HepG2 (cell line): ENCODE data around the gene TRAPPC1. TPM values are rescaled to one million over a fixed set of nuclear protein-coding genes. Genes with fewer than 3 reads are reported as not detected.

Experiments
- CHD4 ChIP-seq: fragments of 200-600 bp; sonication (generic); IDR thresholded peaks from 2 replicates; pipeline ENCODE4 v1.7.0; 2017; ENCODE audit warnings: mild to moderate bottlenecking, low read length, borderline replicate concordance
- CTCF ChIP-seq: sonication (generic); formaldehyde crosslinking; IDR thresholded peaks from 2 replicates; pipeline ENCODE4 v1.5.0; 2020; ENCODE audit warnings: mild to moderate bottlenecking, missing genetic modification reagents, moderate library complexity
- FUBP1 ChIP-seq: sonication (generic); formaldehyde crosslinking; IDR thresholded peaks from 2 replicates; pipeline ENCODE4 v1.5.1; 2020; ENCODE audit warnings: missing genetic modification reagents, mild to moderate bottlenecking, borderline replicate concordance
- GZF1 ChIP-seq: sonication (generic); formaldehyde crosslinking; IDR thresholded peaks from 2 replicates; pipeline ENCODE4 v1.5.1; 2020; ENCODE audit warnings: mild to moderate bottlenecking, missing genetic modification reagents
- HOXA3 ChIP-seq: sonication (generic); formaldehyde crosslinking; IDR thresholded peaks from 2 replicates; pipeline ENCODE4 v1.5.0; 2020; ENCODE audit warnings: missing genetic modification reagents
- IRF2 ChIP-seq: IDR thresholded peaks from 2 replicates; pipeline ENCODE4 v1.6.1; 2018; ENCODE audit warnings: missing genetic modification reagents, missing compliant biosample characterization
- MAFK ChIP-seq, 2 experiments: IDR thresholded peaks in 1 of 2; conservative IDR thresholded peaks in 1 of 2; 2 replicates each; pipeline ENCODE4 v1.6.1; 2011; ENCODE audit warnings: improper control_type of control experiment in 2 of 2, low read length in 2 of 2
- MTF1 ChIP-seq: sonication (generic); formaldehyde crosslinking; IDR thresholded peaks from 2 replicates; pipeline ENCODE4 v1.5.0; 2020; ENCODE audit warnings: missing genetic modification reagents
- SIN3A ChIP-seq: IDR thresholded peaks from 2 replicates; pipeline ENCODE4 v1.6.1; 2011; ENCODE audit warnings: low read depth, mild to moderate bottlenecking, control low read depth, low read length, borderline replicate concordance
- TEAD2 ChIP-seq: sonication (generic); formaldehyde crosslinking; IDR thresholded peaks from 2 replicates; pipeline ENCODE4 v1.9.0; 2021; ENCODE audit warnings: missing genetic modification reagents
- ZNF281 ChIP-seq: sonication (generic); formaldehyde crosslinking; IDR thresholded peaks from 2 replicates; pipeline ENCODE4 v1.4.0; 2020; ENCODE audit warnings: missing genetic modification reagents, borderline replicate concordance
- ZNF556 ChIP-seq: sonication (generic); formaldehyde crosslinking; IDR thresholded peaks from 2 replicates; pipeline ENCODE4 v1.4.0; 2020; ENCODE audit warnings: mild to moderate bottlenecking, missing genetic modification reagents, borderline replicate concordance
- ZNF562 ChIP-seq: sonication (generic); formaldehyde crosslinking; IDR thresholded peaks from 2 replicates; pipeline ENCODE4 v1.8.0; 2022; ENCODE audit warnings: missing genetic modification reagents, borderline replicate concordance
- ZNF576 ChIP-seq: sonication (generic); formaldehyde crosslinking; IDR thresholded peaks from 2 replicates; pipeline ENCODE4 v1.4.0; 2020; ENCODE audit warnings: mild to moderate bottlenecking, missing genetic modification reagents
- ZSCAN31 ChIP-seq: sonication (generic); formaldehyde crosslinking; IDR thresholded peaks from 2 replicates; pipeline ENCODE4 v1.5.0; 2020; ENCODE audit warnings: low read depth, mild to moderate bottlenecking, missing genetic modification reagents
- polyA plus RNA-seq, 8 experiments: library from polyadenylated mRNA; depleted of rRNA in 3 of 8; stranded (reverse) in 7 of 8; unstranded in 1 of 8; fragments of >200 nt; fragmentation: Illumina TruSeq in 4 of 8; extraction: Trizol in 4 of 8; gene quantifications; 2 replicates each; pipeline versions ENCODE4 v1.2.1 to v1.2.3, GENCODE V29; 2011 to 2016; ENCODE audit warnings: low read depth in 4 of 8, missing spikeins in 1 of 8, mixed read lengths in 1 of 8; ENCODE audit not compliant: insufficient read depth in 1 of 8
- total RNA-seq, 5 experiments: library from RNA; depleted of rRNA; stranded (reverse); fragments of >200 nt; fragmentation: Illumina TruSeq; extraction: Trizol; gene quantifications; 2 replicates each; pipeline ENCODE4 v1.2.3, GENCODE V29; 2016; ENCODE audit warnings: low read depth in 1 of 5
- TF ChIP-seq, protein P1 (sequence below): fragments of 450-650 bp; IDR thresholded peaks from 2 replicates; pipeline ENCODE4 v1.6.1; 2017; ENCODE audit warnings: mild to moderate bottlenecking
- TF ChIP-seq, protein P2 (sequence below): sonication (generic); formaldehyde crosslinking; IDR thresholded peaks from 2 replicates; pipeline ENCODE4 v1.4.0; 2020; ENCODE audit warnings: mild to moderate bottlenecking, missing genetic modification reagents

The TRAPPC1 gene
- total and polyA plus RNA-seq, 2 of the 13 experiments (the other 11 are each of a cell fraction or from before 2014, with no cell fraction given) = 28.1 to 44.9 TPM

DNA sequence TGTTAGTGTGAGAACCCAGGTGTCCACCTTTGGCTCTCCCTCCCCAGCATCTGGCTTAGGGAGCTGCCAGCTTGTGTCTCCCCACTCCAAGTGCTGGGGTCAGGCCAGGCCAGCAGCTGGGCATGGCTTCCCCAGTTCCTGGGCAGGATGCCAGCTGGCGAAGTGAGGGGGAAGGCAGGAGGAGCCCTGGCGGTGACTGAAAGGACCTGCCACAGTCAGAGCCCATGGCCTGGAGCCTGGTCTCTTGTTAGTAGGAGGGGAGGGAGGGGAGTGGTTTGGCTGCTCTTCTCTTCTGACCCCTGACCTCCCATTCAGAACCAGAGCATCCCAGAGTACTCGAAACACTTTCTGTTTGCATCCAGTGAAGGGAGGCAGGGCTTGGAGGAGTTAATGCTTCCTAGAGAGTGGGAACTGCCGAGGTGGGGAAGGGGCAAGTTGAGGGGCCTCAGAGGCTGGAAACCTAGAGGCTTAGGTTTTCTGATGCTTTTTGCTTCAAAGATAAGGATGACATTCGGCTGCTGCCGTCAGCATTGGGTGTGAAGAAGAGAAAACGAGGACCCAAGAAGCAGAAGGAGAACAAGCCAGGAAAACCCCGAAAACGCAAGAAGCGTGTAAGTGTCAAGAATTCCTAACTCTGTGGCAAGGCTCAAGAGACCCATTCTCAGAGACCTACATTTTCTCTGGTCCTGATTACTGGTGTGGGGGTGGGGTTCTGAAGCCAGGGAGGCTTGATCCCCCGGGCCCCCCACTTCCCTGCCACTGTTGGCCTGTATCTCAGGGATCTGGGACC, 42.4 kb downstream of the TRAPPC1 start (continued):
- TF ChIP-seq CTCF (CRISPR knock-in tag) = peak; percentile 44; the same call in 1 of the 2 replicates
- TF ChIP-seq ZNF281 (CRISPR knock-in tag) = peak; percentile 24; the same call in 1 of the 2 replicates
- TF ChIP-seq GZF1 (CRISPR knock-in tag) = no peak
- no peak for TF ChIP-seq ZNF562
- no peak for TF ChIP-seq ZSCAN31 (CRISPR knock-in tag)
- no peak for TF ChIP-seq MAFK (conservative IDR thresholded peaks at IDR 0.05 in 1 of 2, IDR thresholded peaks at IDR 0.05 in 1 of 2; ENCODE audit: low read length in 2 of 2)
- TF ChIP-seq IRF2 = no peak
- TF ChIP-seq MTF1 (CRISPR knock-in tag) = no peak
- TF ChIP-seq, protein P1, sequence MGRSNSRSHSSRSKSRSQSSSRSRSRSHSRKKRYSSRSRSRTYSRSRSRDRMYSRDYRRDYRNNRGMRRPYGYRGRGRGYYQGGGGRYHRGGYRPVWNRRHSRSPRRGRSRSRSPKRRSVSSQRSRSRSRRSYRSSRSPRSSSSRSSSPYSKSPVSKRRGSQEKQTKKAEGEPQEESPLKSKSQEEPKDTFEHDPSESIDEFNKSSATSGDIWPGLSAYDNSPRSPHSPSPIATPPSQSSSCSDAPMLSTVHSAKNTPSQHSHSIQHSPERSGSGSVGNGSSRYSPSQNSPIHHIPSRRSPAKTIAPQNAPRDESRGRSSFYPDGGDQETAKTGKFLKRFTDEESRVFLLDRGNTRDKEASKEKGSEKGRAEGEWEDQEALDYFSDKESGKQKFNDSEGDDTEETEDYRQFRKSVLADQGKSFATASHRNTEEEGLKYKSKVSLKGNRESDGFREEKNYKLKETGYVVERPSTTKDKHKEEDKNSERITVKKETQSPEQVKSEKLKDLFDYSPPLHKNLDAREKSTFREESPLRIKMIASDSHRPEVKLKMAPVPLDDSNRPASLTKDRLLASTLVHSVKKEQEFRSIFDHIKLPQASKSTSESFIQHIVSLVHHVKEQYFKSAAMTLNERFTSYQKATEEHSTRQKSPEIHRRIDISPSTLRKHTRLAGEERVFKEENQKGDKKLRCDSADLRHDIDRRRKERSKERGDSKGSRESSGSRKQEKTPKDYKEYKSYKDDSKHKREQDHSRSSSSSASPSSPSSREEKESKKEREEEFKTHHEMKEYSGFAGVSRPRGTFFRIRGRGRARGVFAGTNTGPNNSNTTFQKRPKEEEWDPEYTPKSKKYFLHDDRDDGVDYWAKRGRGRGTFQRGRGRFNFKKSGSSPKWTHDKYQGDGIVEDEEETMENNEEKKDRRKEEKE = no peak
- TF ChIP-seq ZNF576 = no peak
- no peak for TF ChIP-seq CHD4
- TF ChIP-seq, protein P2, sequence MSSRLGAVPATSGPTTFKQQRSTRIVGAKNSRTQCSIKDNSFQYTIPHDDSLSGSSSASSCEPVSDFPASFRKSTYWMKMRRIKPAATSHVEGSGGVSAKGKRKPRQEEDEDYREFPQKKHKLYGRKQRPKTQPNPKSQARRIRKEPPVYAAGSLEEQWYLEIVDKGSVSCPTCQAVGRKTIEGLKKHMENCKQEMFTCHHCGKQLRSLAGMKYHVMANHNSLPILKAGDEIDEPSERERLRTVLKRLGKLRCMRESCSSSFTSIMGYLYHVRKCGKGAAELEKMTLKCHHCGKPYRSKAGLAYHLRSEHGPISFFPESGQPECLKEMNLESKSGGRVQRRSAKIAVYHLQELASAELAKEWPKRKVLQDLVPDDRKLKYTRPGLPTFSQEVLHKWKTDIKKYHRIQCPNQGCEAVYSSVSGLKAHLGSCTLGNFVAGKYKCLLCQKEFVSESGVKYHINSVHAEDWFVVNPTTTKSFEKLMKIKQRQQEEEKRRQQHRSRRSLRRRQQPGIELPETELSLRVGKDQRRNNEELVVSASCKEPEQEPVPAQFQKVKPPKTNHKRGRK (CRISPR knock-in tag) = no peak
- TF ChIP-seq TEAD2 (CRISPR knock-in tag) = no peak
- TF ChIP-seq HOXA3 (CRISPR knock-in tag) = peak; percentile 28; the same call in 1 of the 2 replicates
- no peak for TF ChIP-seq FUBP1 (CRISPR knock-in tag)
- TF ChIP-seq SIN3A = no peak
- no peak for TF ChIP-seq ZNF556
